Stimulated activated memory B cell treated with anti-CD40 and anti-IgM and Interleukin-4, amounts not matched to agents 10 μg/mL and 1 μg/mL and 100 μg/mL, for 72 hours (primary cell): ENCODE measurements around the gene MATR3.

Experiments
- ATAC-seq: fragments of 150-1000 bp; cut with Tn5 transposase; 2 replicates; pipeline ENCODE4 v1.10.0; 2021
- H3K27ac Mint-ChIP-seq: one replicate; pipeline ENCODE4 v1.8.0; 2022; ENCODE audit warnings: mild to moderate bottlenecking, mixed read lengths
- H3K27me3 Mint-ChIP-seq: one replicate; pipeline ENCODE4 v1.8.0; 2022; ENCODE audit warnings: mixed read lengths
- H3K36me3 Mint-ChIP-seq: one replicate; pipeline ENCODE4 v1.8.0; 2022; ENCODE audit warnings: mixed read lengths
- H3K4me1 Mint-ChIP-seq: one replicate; pipeline ENCODE4 v1.8.0; 2022; ENCODE audit warnings: mixed read lengths
- H3K4me3 Mint-ChIP-seq: one replicate; pipeline ENCODE4 v1.8.0; 2022; ENCODE audit warnings: mild to moderate bottlenecking, moderate library complexity, mixed read lengths
- H3K9me3 Mint-ChIP-seq: one replicate; pipeline ENCODE4 v1.8.0; 2022; ENCODE audit warnings: mixed read lengths

Gene MATR3, protein sequence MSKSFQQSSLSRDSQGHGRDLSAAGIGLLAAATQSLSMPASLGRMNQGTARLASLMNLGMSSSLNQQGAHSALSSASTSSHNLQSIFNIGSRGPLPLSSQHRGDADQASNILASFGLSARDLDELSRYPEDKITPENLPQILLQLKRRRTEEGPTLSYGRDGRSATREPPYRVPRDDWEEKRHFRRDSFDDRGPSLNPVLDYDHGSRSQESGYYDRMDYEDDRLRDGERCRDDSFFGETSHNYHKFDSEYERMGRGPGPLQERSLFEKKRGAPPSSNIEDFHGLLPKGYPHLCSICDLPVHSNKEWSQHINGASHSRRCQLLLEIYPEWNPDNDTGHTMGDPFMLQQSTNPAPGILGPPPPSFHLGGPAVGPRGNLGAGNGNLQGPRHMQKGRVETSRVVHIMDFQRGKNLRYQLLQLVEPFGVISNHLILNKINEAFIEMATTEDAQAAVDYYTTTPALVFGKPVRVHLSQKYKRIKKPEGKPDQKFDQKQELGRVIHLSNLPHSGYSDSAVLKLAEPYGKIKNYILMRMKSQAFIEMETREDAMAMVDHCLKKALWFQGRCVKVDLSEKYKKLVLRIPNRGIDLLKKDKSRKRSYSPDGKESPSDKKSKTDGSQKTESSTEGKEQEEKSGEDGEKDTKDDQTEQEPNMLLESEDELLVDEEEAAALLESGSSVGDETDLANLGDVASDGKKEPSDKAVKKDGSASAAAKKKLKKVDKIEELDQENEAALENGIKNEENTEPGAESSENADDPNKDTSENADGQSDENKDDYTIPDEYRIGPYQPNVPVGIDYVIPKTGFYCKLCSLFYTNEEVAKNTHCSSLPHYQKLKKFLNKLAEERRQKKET

GRCh38 chr5:139293507-139294373, at the start of gene MATR3:
Gene MATR3, plus strand, starts transcription at chr5:139293740. Its CDS starts 13,676 bp downstream, at chr5:139307416.
- H3K4me1 Mint-ChIP-seq = peaks cover 42% of the 10 kb centered on the region
- H3K27me3 Mint-ChIP-seq = no peaks in the 10 kb centered on the region
- ATAC-seq = peak; percentile 95
- H3K9me3 Mint-ChIP-seq = no peaks in the 10 kb centered on the region
- peak within 1 kb of the TSS; percentile 90 for H3K4me3 Mint-ChIP-seq
- H3K27ac Mint-ChIP-seq = peak within 1 kb of the TSS; percentile 92
- peaks cover 26% of the 10 kb centered on the region for H3K36me3 Mint-ChIP-seq

DNA sequence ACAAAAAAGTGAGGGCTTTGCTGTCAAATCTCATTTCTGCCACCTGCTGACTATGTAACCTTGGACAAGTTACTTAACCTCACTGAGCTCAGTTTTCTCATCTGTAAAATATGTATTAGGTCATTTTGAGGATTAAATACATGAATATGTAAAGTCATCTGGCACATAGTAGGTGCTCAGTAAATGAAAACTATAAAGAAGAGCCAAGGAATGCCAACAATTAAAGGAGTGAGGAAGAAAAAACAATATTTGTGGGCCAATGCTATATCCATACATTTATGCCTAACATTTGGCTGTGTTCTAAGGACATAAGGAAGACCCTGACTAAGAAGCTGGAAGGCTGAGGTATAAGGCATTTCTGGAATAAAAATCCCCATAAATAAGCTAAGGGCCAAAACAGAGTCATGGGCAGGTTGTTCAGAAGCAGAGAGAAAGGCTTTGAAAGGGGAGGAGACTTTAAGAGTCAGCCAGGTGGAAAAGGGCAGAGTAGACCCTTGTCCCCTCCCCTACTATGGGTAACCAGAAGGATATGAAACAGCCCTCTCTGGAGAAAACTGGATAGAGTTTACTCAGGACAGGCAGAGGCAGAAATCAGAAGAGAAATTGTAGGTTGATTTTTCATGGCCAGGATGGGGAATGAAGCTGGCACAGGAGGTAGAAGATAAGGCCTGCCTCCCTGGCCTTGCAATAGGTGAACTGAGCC, 47.8 kb upstream of the MATR3 start:
- Mint-ChIP-seq H3K27ac (peak overlapping the region; percentile 34), H3K36me3 (no peaks in the 10 kb centered on the region), H3K4me3 (no peak overlapping the region), H3K9me3 (no peaks in the 10 kb centered on the region), H3K27me3 (peaks cover 9% of the 10 kb centered on the region), H3K4me1 (peaks cover 10% of the 10 kb centered on the region)
- no peak for ATAC-seq

DNA sequence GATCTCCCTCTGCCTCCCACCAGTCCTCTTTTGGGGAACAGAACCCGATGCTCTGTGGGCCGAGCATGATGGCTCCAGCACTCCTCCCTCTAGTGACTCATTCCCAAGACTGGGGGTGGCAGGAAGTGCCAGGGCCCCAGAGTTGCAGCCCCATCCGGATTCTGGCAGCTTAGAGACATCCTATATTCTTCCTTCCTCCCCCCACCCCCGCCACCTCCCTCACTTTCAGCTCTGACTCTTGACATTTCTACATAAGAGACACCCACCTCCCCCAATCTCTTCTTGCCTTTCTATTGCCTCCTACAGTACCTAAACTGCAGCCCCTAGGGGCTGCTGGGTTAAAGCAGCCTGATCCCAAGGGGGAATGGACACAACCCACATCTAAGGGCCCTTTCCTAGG, 47.1 kb upstream of the MATR3 start:
- no peaks in the 10 kb centered on the region for H3K9me3 Mint-ChIP-seq
- H3K4me1 Mint-ChIP-seq = peaks cover 16% of the 10 kb centered on the region
- no peak overlapping the region for H3K4me3 Mint-ChIP-seq
- no peaks in the 10 kb centered on the region for H3K36me3 Mint-ChIP-seq
- ATAC-seq = peak; percentile 61
- peaks cover 3% of the 10 kb centered on the region for H3K27me3 Mint-ChIP-seq
- peak overlapping the region; percentile 34 for H3K27ac Mint-ChIP-seq

DNA sequence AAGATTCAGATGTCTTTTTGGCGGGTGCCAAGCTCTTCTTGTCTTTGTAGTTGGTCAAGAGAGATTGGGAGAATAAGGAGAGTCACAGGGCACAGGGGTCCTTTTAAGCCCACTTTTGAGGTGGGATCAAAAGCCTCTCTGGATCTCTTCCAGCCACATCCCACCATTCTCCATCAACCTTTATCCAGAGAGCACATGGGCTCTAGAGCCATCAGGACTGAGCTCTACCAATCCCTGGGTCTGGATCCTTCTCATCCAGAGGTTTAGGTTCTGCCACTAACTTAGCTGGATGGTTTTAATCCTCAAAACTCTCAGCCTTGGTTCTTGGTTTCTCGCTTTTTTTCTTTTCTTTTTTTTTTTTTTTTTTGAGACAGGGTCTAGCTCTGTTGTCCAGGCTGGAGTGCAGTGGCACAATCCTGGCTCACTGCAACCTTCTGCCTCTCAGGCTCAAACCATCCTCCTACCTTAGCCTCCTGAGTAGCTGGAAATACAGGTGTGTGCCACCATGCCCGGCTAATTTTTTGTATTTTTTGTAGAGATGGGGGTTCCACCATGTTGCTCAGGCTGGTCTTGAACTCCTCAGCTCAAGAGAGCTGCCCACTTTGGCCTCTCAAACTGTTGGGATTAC, 44.6 kb upstream of the MATR3 start:
- no peaks in the 10 kb centered on the region for H3K36me3 Mint-ChIP-seq
- H3K27me3 Mint-ChIP-seq = no peaks in the 10 kb centered on the region
- no peak for ATAC-seq
- H3K4me1 Mint-ChIP-seq = peaks cover 28% of the 10 kb centered on the region
- no peaks in the 10 kb centered on the region for H3K9me3 Mint-ChIP-seq
- H3K4me3 Mint-ChIP-seq = no peak overlapping the region
- no peak overlapping the region for H3K27ac Mint-ChIP-seq

DNA sequence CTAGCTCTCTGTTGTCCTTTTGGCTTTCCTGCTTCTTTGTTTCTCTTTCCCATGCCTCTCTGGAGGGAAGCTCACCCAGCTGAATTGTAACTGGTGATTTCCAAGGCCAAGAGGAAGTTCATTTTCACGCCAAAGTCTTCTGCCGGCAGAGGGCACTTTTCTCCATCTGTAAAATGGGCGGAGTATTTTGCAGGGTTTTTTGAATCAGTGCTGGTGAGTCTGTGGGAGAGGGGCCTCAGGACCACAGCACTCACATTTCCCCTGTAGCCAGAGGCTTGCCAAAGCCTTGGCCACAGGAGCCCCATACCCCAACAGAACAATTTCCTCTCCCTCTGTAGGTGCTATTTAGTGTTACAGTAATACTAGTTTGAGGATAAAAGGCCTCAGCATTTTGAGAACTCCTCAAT, 42.3 kb upstream of the MATR3 start:
- Mint-ChIP-seq H3K4me3 (no peak overlapping the region), H3K27me3 (no peaks in the 10 kb centered on the region), H3K4me1 (peaks cover 25% of the 10 kb centered on the region), H3K9me3 (no peaks in the 10 kb centered on the region), H3K36me3 (no peaks in the 10 kb centered on the region), H3K27ac (peak overlapping the region; percentile 4)
- ATAC-seq = peak; percentile 51

DNA sequence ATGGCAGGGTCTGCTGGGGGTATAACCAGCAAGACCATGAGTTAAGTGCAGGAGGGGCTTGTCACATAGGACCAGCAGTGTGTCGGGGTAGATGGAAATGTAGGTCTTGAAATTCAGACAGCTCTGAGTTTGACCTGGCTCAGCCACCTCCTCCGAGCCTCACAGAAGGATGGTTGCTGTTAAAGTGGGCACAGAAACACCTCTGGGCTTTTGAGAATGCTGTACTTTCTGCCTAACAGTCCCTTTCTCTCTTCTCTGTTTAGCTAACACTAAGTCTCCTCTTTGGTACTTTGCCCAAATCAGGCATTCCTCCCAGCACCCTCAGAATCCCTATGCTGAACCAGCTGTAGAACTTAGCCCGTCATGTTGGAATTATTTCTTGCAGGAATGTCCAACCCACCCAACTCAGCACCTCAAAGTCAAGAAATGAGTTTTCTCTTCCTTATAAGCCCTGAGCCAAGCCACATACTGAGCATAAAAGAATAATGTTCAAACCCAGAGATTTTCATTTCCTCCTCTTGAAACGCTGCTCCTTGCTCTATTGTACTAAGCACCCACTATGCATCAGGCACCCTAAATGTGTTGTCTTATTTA, 41.7 kb upstream of the MATR3 start:
- peak; percentile 74 for ATAC-seq
- Mint-ChIP-seq H3K4me1 (peaks cover 19% of the 10 kb centered on the region), H3K27me3 (no peaks in the 10 kb centered on the region), H3K36me3 (no peaks in the 10 kb centered on the region), H3K4me3 (no peak overlapping the region), H3K9me3 (no peaks in the 10 kb centered on the region), H3K27ac (peak overlapping the region; percentile 56)

- Mint-ChIP-seq H3K4me3 (no peak overlapping the region), H3K36me3 (no peaks in the 10 kb centered on the region), H3K27me3 (no peaks in the 10 kb centered on the region), H3K4me1 (peaks cover 19% of the 10 kb centered on the region), H3K27ac (no peak overlapping the region), H3K9me3 (no peaks in the 10 kb centered on the region)
- no peak for ATAC-seq
Observed at GRCh38 chr5:139253115-139253514, 40.4 kb upstream of the MATR3 start.

DNA sequence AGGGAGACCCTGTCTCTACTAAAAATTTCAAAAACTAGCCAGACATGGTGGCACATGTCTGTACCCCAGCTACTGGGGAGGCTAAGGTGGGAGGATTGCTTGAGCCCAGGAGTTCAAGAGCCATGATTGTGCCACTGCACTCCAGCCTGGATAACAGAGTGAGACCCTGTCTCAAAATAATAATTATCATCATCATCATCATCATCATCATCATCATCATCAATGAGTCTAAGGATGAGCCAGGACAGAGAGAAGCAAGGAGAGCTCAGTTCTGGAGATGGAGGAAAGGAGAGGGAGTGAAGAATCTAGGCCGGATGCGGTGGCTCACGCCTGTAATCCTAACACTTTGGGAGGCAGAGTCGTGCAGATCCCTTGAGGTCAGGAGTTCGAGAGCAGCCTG, 36.7 kb upstream of the MATR3 start:
- H3K36me3 Mint-ChIP-seq = no peaks in the 10 kb centered on the region
- no peak overlapping the region for H3K4me3 Mint-ChIP-seq
- H3K4me1 Mint-ChIP-seq = peaks cover 9% of the 10 kb centered on the region
- no peaks in the 10 kb centered on the region for H3K9me3 Mint-ChIP-seq
- ATAC-seq = no peak
- H3K27me3 Mint-ChIP-seq = peaks cover 9% of the 10 kb centered on the region
- H3K27ac Mint-ChIP-seq = no peak overlapping the region

DNA sequence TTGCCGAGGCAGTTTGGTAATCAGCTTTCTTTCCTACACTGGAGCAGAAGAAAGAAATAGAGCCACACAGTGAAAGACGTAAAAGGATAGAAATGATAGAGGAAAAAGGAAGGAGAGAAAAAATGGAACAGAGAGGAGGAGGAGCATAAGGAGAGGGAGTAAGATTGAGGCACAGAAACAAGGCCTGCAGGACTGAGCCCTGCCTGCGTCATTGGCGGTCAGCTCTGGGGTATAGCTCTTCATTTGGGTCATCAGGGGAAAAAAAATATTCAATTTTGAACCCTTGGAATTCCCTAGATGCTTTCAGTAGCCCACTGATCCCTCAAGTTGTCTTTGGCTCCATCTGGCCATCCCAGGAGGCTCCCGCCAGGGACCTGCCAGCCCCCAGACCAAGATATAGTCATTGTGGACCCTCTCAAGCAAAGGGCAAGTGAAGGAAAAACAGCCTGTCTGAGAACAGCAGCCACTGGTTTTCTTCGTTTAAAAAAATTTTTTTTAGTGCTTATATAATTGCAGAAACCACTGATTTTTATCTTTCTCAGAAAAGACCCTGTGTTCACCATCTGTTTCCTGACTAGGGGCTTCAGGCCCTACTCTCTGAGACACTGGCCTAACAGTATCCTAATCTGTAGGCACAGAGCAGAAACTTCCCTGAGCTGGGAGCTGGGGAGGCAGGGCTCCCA, 31.3 kb upstream of the MATR3 start:
- Mint-ChIP-seq H3K27ac (no peak overlapping the region), H3K36me3 (no peaks in the 10 kb centered on the region), H3K4me3 (no peak overlapping the region), H3K9me3 (no peaks in the 10 kb centered on the region), H3K4me1 (no peaks in the 10 kb centered on the region), H3K27me3 (peaks cover 9% of the 10 kb centered on the region)
- ATAC-seq = no peak

DNA sequence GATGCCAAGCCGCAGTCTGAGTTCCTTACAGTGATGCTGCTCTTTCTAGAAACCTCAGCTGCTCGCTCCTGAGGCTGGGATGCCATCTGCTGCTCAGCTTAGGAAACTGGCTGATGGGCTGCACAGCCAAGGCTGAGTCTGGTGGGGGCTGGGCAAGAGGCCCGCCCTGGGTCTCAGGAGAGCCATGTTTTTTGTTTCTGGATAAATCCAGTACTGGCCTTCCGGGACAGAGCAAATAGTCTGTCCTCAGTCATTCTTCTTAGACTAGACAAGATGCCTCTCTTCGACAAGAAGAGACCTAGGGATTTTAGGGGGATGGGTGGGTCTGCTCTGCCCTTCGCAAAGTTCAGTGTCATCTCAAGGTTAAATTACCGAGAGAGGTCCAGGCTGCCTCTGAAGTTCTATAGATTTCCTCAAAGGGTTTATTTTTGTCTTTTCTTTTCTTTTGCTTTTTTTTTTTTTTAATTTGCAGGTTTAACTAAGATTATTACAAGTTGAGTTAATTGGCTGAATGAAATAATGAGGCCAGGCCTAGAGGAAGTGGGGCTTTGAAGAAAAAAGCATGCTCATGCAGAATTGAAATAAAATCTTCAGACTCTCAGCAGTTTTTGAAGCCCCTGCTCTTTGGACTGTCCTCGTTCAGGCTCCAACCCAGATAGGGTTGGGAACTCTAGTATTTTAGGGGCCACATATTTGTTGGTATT, 30.6 kb upstream of the MATR3 start:
- peaks cover 2% of the 10 kb centered on the region for H3K4me1 Mint-ChIP-seq
- peak; percentile 92 for ATAC-seq
- H3K4me3 Mint-ChIP-seq = no peak overlapping the region

DNA sequence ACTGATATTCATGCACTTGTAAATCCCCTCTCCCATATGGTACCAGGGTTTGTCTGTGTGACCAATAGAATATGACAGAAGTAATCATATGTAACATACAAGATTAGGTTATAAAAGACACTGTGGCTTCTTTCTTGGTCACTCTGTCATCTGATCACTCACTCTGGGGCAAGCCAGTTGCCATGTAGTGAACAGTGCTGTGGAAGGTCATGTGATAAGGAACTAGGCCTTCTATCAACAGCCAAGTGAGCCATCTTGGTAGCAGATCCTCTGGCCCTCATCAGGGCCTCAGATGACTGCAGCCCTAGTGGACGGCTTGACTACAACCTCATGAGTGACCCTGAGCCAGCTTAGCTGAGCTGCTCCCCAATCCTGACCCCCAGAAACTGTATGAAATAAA, 30.0 kb upstream of the MATR3 start:
- Mint-ChIP-seq H3K4me3 (no peak overlapping the region), H3K27ac (no peak overlapping the region), H3K27me3 (peaks cover 9% of the 10 kb centered on the region), H3K4me1 (peaks cover 8% of the 10 kb centered on the region), H3K36me3 (no peaks in the 10 kb centered on the region), H3K9me3 (no peaks in the 10 kb centered on the region)
- no peak for ATAC-seq

More for the DNA sequence above, 30.6 kb upstream of the MATR3 start:
- no peaks in the 10 kb centered on the region for H3K36me3 Mint-ChIP-seq
- H3K27me3 Mint-ChIP-seq = peaks cover 9% of the 10 kb centered on the region
- H3K9me3 Mint-ChIP-seq = no peaks in the 10 kb centered on the region
- H3K27ac Mint-ChIP-seq = no peak overlapping the region

DNA sequence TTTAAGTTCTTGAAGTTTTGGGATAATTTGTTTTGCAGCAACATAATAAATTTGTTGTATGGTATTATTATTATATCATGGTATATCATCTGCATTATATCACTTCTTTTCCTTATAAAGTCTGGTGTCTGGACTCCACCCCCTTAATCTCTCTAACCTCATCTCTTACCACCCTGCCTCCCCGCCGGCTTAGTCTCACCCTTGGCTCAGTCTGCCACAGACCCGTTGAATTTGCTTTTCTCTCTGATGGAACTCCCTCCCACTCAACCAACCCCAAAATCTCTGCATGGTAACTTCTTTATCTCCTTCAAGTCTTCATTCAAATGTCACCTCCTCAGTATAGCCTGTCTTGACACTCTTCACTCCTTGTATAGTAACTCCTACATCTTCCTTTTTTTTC, 29.6 kb upstream of the MATR3 start:
- Mint-ChIP-seq H3K36me3 (no peaks in the 10 kb centered on the region), H3K4me3 (no peak overlapping the region), H3K27ac (no peak overlapping the region)

DNA sequence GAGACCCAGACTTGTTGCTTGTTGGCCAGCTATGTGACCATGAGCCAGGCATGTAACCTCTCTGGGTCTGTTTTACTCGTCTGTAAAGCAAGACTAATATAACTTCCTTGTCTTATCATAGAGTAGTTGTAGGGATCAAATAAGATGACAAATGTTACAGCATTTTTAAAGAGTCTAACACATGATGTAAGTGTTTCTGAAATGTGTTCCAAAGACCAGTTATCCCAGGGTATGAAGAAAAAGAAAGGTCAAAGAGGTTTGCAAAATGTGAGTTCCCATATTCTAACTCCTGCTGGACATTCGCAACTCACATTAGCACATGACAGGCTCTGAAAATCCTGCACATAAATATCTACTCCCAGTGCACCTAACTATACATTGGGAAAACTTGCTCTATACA, 28.5 kb upstream of the MATR3 start:
- H3K4me1 Mint-ChIP-seq = peaks cover 10% of the 10 kb centered on the region
- peaks cover 9% of the 10 kb centered on the region for H3K27me3 Mint-ChIP-seq
- no peak overlapping the region for H3K27ac Mint-ChIP-seq
- no peak for ATAC-seq
- no peak overlapping the region for H3K4me3 Mint-ChIP-seq
- no peaks in the 10 kb centered on the region for H3K36me3 Mint-ChIP-seq
- no peaks in the 10 kb centered on the region for H3K9me3 Mint-ChIP-seq

More for the DNA sequence above, 29.6 kb upstream of the MATR3 start:
- Mint-ChIP-seq H3K9me3 (no peaks in the 10 kb centered on the region), H3K27me3 (peaks cover 9% of the 10 kb centered on the region), H3K4me1 (peaks cover 10% of the 10 kb centered on the region)
- ATAC-seq = no peak
